HepG2 (cell line): ENCODE results near the gene ST3GAL2. TPM values are rescaled to one million over a fixed set of nuclear protein-coding genes. Genes with fewer than 3 reads are reported as not detected.
A peak's percentile ranks its signal among the peaks of the same experiment; 100 is the strongest.

Experiments
- ATAC-seq: fragments of 200-7000 bp; cut with Tn5 transposase; 3 replicates; pipeline ENCODE4 v1.9.1; 2020; ENCODE audit warnings: mild to moderate bottlenecking, moderate library complexity
- BruUV-seq: library from RNA; stranded (reverse); fragments of 400-500 nt; replicated peaks from 2 replicates; lab custom pipeline; 2021; lab: Mats Ljungman, UMichigan
- CTCF ChIA-PET: fragments of 300-600 bp; formaldehyde crosslinking; extraction: SDS; loops from one replicate; lab custom pipeline; 2021; ENCODE audit warnings: low total read pairs, inconsistent platforms, low intra/inter-chr PET ratio; lab: Yijun Ruan, JAX
- POLR2A ChIA-PET: fragments of 350-600 bp; sonication (Branson Sonifier 250); formaldehyde crosslinking; loops from one replicate; lab custom pipeline; 2020; ENCODE audit warnings: antibody characterized with exemption, inconsistent platforms; lab: Yijun Ruan, JAX
- DNase-seq: peaks from one replicate; pipeline ENCODE4 v3.0.0-alpha.2; 2015; ENCODE audit warnings: low spot score
- FAIRE-seq: peaks from 3 replicates; lab custom pipeline; 2011; peaks lifted over from hg19 to GRCh38; lab: Jason Lieb, UNC
- H2AFZ ChIP-seq: one replicate; pipeline ENCODE4 v1.6.1; 2011; ENCODE audit warnings: low read length, inconsistent platforms
- H3K27ac ChIP-seq: fragments of 300-600 bp; 3 replicates; pipeline ENCODE4 v1.8.0; 2011; ENCODE audit warnings: mixed run types, mild to moderate bottlenecking, mixed read lengths, low read length, inconsistent platforms; ENCODE audit not compliant: insufficient read depth; ENCODE audit errors: extremely low read length
- H3K27me3 ChIP-seq, 2 experiments: fragments of 200-600 bp in 1 of 2; 2 replicates in 1 of 2; 3 replicates in 1 of 2; pipeline versions ENCODE4 v1.6.0 to v1.8.0; 2011; ENCODE audit warnings: low read length in 2 of 2, mild to moderate bottlenecking in 2 of 2, moderate library complexity in 2 of 2, inconsistent platforms in 1 of 2; ENCODE audit not compliant: insufficient read depth in 2 of 2, control insufficient read depth in 1 of 2
- H3K36me3 ChIP-seq, 2 experiments: fragments of 200-600 bp in 1 of 2; replicated peaks in 1 of 2; 2 replicates in 1 of 2; 3 replicates in 1 of 2; pipeline versions ENCODE4 v1.5.1 to v1.8.0; 2011; ENCODE audit warnings: low read length in 2 of 2, inconsistent platforms in 1 of 2; ENCODE audit not compliant: insufficient read depth in 2 of 2, control insufficient read depth in 1 of 2
- H3K4me1 ChIP-seq: 2 replicates; pipeline ENCODE4 v1.5.1; 2012; ENCODE audit warnings: low read length, inconsistent platforms; ENCODE audit not compliant: insufficient read depth
- H3K4me2 ChIP-seq: 2 replicates; pipeline ENCODE4 v1.6.0; 2011; ENCODE audit warnings: low read depth, low read length, inconsistent platforms
- H3K4me3 ChIP-seq, 3 experiments: fragments of 200-600 bp in 1 of 3; sonication (generic), shearing (Covaris generic) in 1 of 3; replicated peaks in 1 of 3; 2 replicates each; pipeline ENCODE4 v1.5.1; 2011 to 2016; ENCODE audit warnings: low read length in 3 of 3, inconsistent platforms in 2 of 3, low read depth in 2 of 3, mild to moderate bottlenecking in 2 of 3, control low read depth in 1 of 3, mixed read lengths in 1 of 3; ENCODE audit not compliant: insufficient read depth in 1 of 3
- H3K79me2 ChIP-seq: one replicate; pipeline ENCODE4 v1.6.1; 2011; ENCODE audit warnings: low read length, inconsistent platforms; ENCODE audit not compliant: insufficient read depth
- H3K9ac ChIP-seq: 2 replicates; pipeline ENCODE4 v1.6.0; 2011; ENCODE audit warnings: mild to moderate bottlenecking, low read depth, low read length, inconsistent platforms; ENCODE audit not compliant: insufficient read depth
- H3K9me3 ChIP-seq: 2 replicates; pipeline ENCODE4 v1.5.1; 2012; ENCODE audit warnings: mild to moderate bottlenecking, low read length
- H4K20me1 ChIP-seq: 2 replicates; pipeline ENCODE4 v1.6.0; 2011; ENCODE audit warnings: inconsistent platforms, mild to moderate bottlenecking, low read length, moderate library complexity; ENCODE audit not compliant: insufficient read depth
- FOXK2 ChIP-seq: fragments of 450-650 bp; IDR thresholded peaks from 2 replicates; pipeline ENCODE4 v1.6.1; 2016
- GATAD1 ChIP-seq: IDR thresholded peaks from 2 replicates; pipeline ENCODE4 v1.6.1; 2016; ENCODE audit warnings: missing genetic modification reagents, missing compliant biosample characterization
- HNF4A ChIP-seq: sonication (generic); formaldehyde crosslinking; IDR thresholded peaks from 2 replicates; pipeline ENCODE4 v1.4.0; 2020; ENCODE audit warnings: missing genetic modification reagents
- HNRNPL ChIP-seq: fragments of 200-400 bp; formaldehyde crosslinking; IDR thresholded peaks from 2 replicates; pipeline ENCODE4 v1.6.1; 2017; ENCODE audit warnings: mild to moderate bottlenecking, low read depth, low read length
- HNRNPLL ChIP-seq: fragments of 200-400 bp; formaldehyde crosslinking; IDR thresholded peaks from 2 replicates; pipeline ENCODE4 v1.6.1; 2017; ENCODE audit warnings: mild to moderate bottlenecking, low read depth, low read length; ENCODE audit not compliant: poor library complexity, severe bottlenecking
- RBM39 ChIP-seq: fragments of 200-400 bp; formaldehyde crosslinking; IDR thresholded peaks from one replicate; pipeline ENCODE4 v1.6.1; 2018; ENCODE audit warnings: antibody characterized with exemption, mild to moderate bottlenecking, low read depth, low read length; ENCODE audit not compliant: poor library complexity, severe bottlenecking
- RFX5 ChIP-seq: IDR thresholded peaks from 2 replicates; pipeline ENCODE4 v1.6.1; 2011; ENCODE audit warnings: low read depth, low read length, improper control_type of control experiment
- TCF7L2 ChIP-seq: IDR thresholded peaks from 2 replicates; pipeline ENCODE4 v1.6.1; 2011; ENCODE audit warnings: mild to moderate bottlenecking, low read depth, low read length, moderate library complexity
- TEAD3 ChIP-seq: optimal IDR thresholded peaks from 2 replicates; pipeline ENCODE3; 2016; ENCODE audit warnings: borderline replicate concordance
- TSC22D2 ChIP-seq: sonication (generic); formaldehyde crosslinking; IDR thresholded peaks from 2 replicates; pipeline ENCODE4 v1.5.1; 2020; ENCODE audit warnings: missing genetic modification reagents, mild to moderate bottlenecking, borderline replicate concordance
- U2AF1 ChIP-seq: fragments of 200-400 bp; formaldehyde crosslinking; optimal IDR thresholded peaks from 2 replicates; pipeline ENCODE3; 2017; ENCODE audit warnings: mild to moderate bottlenecking, low read depth, low read length
- ZBTB3 ChIP-seq: sonication (generic); formaldehyde crosslinking; IDR thresholded peaks from 2 replicates; pipeline ENCODE4 v1.4.0; 2020; ENCODE audit warnings: low read depth, mild to moderate bottlenecking, moderate library complexity, missing genetic modification reagents, borderline replicate concordance
- ZNF264 ChIP-seq: sonication (generic); formaldehyde crosslinking; IDR thresholded peaks from 2 replicates; pipeline ENCODE4 v1.4.0; 2020; ENCODE audit warnings: missing genetic modification reagents
- ZNF317 ChIP-seq: sonication (generic); formaldehyde crosslinking; IDR thresholded peaks from 2 replicates; pipeline ENCODE4 v1.5.0; 2020; ENCODE audit warnings: mild to moderate bottlenecking, missing genetic modification reagents
- ZNF34 ChIP-seq: sonication (generic); formaldehyde crosslinking; IDR thresholded peaks from 2 replicates; pipeline ENCODE4 v1.4.0; 2020; ENCODE audit warnings: mild to moderate bottlenecking, missing genetic modification reagents, borderline replicate concordance
- ZNF619 ChIP-seq: sonication (generic); formaldehyde crosslinking; IDR thresholded peaks from 2 replicates; pipeline ENCODE4 v1.4.0; 2020; ENCODE audit warnings: mild to moderate bottlenecking, missing genetic modification reagents
- ZNF788 ChIP-seq: sonication (generic); formaldehyde crosslinking; IDR thresholded peaks from 2 replicates; pipeline ENCODE4 v1.5.0; 2020; ENCODE audit warnings: mild to moderate bottlenecking, missing genetic modification reagents, borderline replicate concordance
- WGBS: methylation state at CpG from one replicate; pipeline ENCODE4 v1.1.6; 2017; ENCODE audit warnings: low lambda C conversion rate; 5-methylcytosine and 5-hydroxymethylcytosine counted together
- in situ Hi-C: cut with HindIII; loops from 2 replicates; pipeline ENCODE4 v1.10.0; 2017; ENCODE audit warnings: low pct_unique_long_range_greater_than_20kb; ENCODE audit not compliant: extremely low pct_ligation_motif_present
- intact Hi-C: fragments of 100-400 bp; cut with micrococcal nuclease; formaldehyde crosslinking; loops from one replicate; pipeline ENCODE4 v1.10.0; 2022; ENCODE audit not compliant: unreplicated experiment
- polyA plus RNA-seq, 8 experiments: library from polyadenylated mRNA; depleted of rRNA in 3 of 8; stranded (reverse) in 7 of 8; unstranded in 1 of 8; fragments of >200 nt; fragmentation: Illumina TruSeq in 4 of 8; extraction: Trizol in 4 of 8; gene quantifications; 2 replicates each; pipeline versions ENCODE4 v1.2.1 to v1.2.3, GENCODE V29; 2011 to 2016; ENCODE audit warnings: low read depth in 4 of 8, missing spikeins in 1 of 8, mixed read lengths in 1 of 8; ENCODE audit not compliant: insufficient read depth in 1 of 8
- total RNA-seq, 5 experiments: library from RNA; depleted of rRNA; stranded (reverse); fragments of >200 nt; fragmentation: Illumina TruSeq; extraction: Trizol; gene quantifications; 2 replicates each; pipeline ENCODE4 v1.2.3, GENCODE V29; 2016; ENCODE audit warnings: low read depth in 1 of 5
- TF ChIP-seq, protein P1 (sequence below): sonication (generic); formaldehyde crosslinking; IDR thresholded peaks from 2 replicates; pipeline ENCODE4 v1.5.1; 2020; ENCODE audit warnings: mild to moderate bottlenecking, missing genetic modification reagents, moderate library complexity
- TF ChIP-seq, protein P2 (sequence below), 2 experiments: sonication (generic) in 1 of 2; formaldehyde crosslinking in 1 of 2; IDR thresholded peaks; 2 replicates each; pipeline versions ENCODE4 v1.5.1 to v1.6.1; 2011 to 2020; ENCODE audit warnings: borderline replicate concordance in 1 of 2, low read depth in 1 of 2, low read length in 1 of 2, mild to moderate bottlenecking in 1 of 2, missing genetic modification reagents in 1 of 2, moderate library complexity in 1 of 2

Gene ST3GAL2
- total and polyA plus RNA-seq, 2 of the 13 experiments (the other 11 are each of a cell fraction or from before 2014, with no cell fraction given), result 16.3 to 24.9 TPM

GRCh38 chr16:70470927-70471341, 32.0 kb upstream of the ST3GAL2 start:
- POLR2A ChIA-PET, result interaction anchor here (0.6 to 4.8 kb wide), 11 partner anchors 10 to 124 kb away, joined by 3 to 51 read pairs (median 4); partner anchors contain the start of genes DDX19A and FCSK
- Histone ChIP-seq H4K20me1 (no peaks in the 10 kb centered on the region), H3K36me3 (peaks cover 0 to 4% of the 10 kb centered on the region in 2 experiments; a peak in 1 of 5 replicates), H3K4me1 (peaks cover 5% of the 10 kb centered on the region; the same call in 1 of the 2 replicates), H3K27me3 (no peaks in the 10 kb centered on the region), H3K4me3 (no peak overlapping the region), H2AFZ (no peak overlapping the region), H3K9ac (no peak overlapping the region), H3K9me3 (no peaks in the 10 kb centered on the region), H3K79me2 (no peaks in the 10 kb centered on the region), H3K4me2 (0 out of 2 replicates have a peak overlapping the region, but pooled peaks have one; percentile 8), H3K27ac (no peak overlapping the region)
- FAIRE-seq (peak; percentile 57), ATAC-seq (peak; percentile 87), DNase-seq (peak; percentile 61)
- WGBS, result 46% methylated on average over 15 of the region's 17 CpGs
- BruUV-seq, result no TSS peak
- CTCF ChIA-PET, result interaction anchor here (0.8 to 2.8 kb wide), 4 partner anchors 53 to 101 kb away, joined by 3 to 47 read pairs (median 6); no protein-coding TSS in a partner anchor
- in situ Hi-C loops, result no loop called here
- intact Hi-C loops, result loop anchor here (1.0 to 2.0 kb wide), 2 partner anchors 76 to 90 kb away; no protein-coding TSS in a partner anchor
- TF ChIP-seq HNRNPL (peak; percentile 94), TSC22D2 (CRISPR knock-in tag) (0 out of 2 replicates have a peak, but pooled peaks have one; percentile 26), ZNF619 (CRISPR knock-in tag) (0 out of 2 replicates have a peak, but pooled peaks have one; percentile 58), ZBTB3 (CRISPR knock-in tag) (no peak), ZNF264 (CRISPR knock-in tag) (no peak), RBM39 (no peak), TEAD3 (CRISPR knock-in tag) (peak; percentile 45), ZNF317 (CRISPR knock-in tag) (no peak), U2AF1 (no peak), FOXK2 (no peak), ZNF788 (CRISPR knock-in tag) (peak; percentile 51; the same call in 1 of the 2 replicates), RFX5 (no peak), HNRNPLL (peak; percentile 61), ZNF34 (CRISPR knock-in tag) (no peak), GATAD1 (peak; percentile 34; the same call in 1 of the 2 replicates), TCF7L2 (no peak), HNF4A (CRISPR knock-in tag) (0 out of 2 replicates have a peak, but pooled peaks have one; percentile 3)
- TF ChIP-seq, protein P1, sequence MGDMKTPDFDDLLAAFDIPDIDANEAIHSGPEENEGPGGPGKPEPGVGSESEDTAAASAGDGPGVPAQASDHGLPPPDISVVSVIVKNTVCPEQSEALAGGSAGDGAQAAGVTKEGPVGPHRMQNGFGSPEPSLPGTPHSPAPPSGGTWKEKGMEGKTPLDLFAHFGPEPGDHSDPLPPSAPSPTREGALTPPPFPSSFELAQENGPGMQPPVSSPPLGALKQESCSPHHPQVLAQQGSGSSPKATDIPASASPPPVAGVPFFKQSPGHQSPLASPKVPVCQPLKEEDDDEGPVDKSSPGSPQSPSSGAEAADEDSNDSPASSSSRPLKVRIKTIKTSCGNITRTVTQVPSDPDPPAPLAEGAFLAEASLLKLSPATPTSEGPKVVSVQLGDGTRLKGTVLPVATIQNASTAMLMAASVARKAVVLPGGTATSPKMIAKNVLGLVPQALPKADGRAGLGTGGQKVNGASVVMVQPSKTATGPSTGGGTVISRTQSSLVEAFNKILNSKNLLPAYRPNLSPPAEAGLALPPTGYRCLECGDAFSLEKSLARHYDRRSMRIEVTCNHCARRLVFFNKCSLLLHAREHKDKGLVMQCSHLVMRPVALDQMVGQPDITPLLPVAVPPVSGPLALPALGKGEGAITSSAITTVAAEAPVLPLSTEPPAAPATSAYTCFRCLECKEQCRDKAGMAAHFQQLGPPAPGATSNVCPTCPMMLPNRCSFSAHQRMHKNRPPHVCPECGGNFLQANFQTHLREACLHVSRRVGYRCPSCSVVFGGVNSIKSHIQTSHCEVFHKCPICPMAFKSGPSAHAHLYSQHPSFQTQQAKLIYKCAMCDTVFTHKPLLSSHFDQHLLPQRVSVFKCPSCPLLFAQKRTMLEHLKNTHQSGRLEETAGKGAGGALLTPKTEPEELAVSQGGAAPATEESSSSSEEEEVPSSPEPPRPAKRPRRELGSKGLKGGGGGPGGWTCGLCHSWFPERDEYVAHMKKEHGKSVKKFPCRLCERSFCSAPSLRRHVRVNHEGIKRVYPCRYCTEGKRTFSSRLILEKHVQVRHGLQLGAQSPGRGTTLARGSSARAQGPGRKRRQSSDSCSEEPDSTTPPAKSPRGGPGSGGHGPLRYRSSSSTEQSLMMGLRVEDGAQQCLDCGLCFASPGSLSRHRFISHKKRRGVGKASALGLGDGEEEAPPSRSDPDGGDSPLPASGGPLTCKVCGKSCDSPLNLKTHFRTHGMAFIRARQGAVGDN, result peak; percentile 79
- TF ChIP-seq, protein P2, sequence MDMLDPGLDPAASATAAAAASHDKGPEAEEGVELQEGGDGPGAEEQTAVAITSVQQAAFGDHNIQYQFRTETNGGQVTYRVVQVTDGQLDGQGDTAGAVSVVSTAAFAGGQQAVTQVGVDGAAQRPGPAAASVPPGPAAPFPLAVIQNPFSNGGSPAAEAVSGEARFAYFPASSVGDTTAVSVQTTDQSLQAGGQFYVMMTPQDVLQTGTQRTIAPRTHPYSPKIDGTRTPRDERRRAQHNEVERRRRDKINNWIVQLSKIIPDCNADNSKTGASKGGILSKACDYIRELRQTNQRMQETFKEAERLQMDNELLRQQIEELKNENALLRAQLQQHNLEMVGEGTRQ (IDR thresholded peaks at IDR 0.05; ENCODE audit: low read depth, low read length), result no peak; the same call in 1 of the 2 replicates
- TF ChIP-seq, protein P2 (CRISPR knock-in tag; IDR thresholded peaks at IDR 0.05; ENCODE audit: borderline replicate concordance), result no peak
